SH-SY5Y (cell line): ENCODE measurements around the gene CNTN2.

ENCODE experiments used
- GATA2 ChIP-seq: IDR thresholded peaks from 2 replicates; pipeline ENCODE4 v1.6.1; 2011; ENCODE audit warnings: mild to moderate bottlenecking, low read depth, low read length
- GATA3 ChIP-seq: IDR thresholded peaks from 2 replicates; pipeline ENCODE4 v1.6.1; 2011; ENCODE audit warnings: low read depth, mild to moderate bottlenecking, low read length, moderate library complexity

GRCh38 chr1:205062319-205062718, 19.3 kb downstream of the CNTN2 start:
- TF ChIP-seq GATA3 (no peak), GATA2 (no peak)
